ENCODE results near the gene PMEPA1. TPM values are rescaled to one million over a fixed set of nuclear protein-coding genes. Genes with fewer than 3 reads are reported as not detected.

The PMEPA1 gene
- total and polyA plus RNA-seq, 2 donors (not counting 3 experiments of a cell fraction or from before 2014, with no cell fraction given) = 31.6 to 33.2 TPM

GRCh38 chr20:57605045-57605444, 104.8 kb downstream of the PMEPA1 start:
- Histone ChIP-seq H3K27me3 (ENCODE audit: control insufficient read depth in 2 of 2, insufficient read depth in 2 of 2, low read length in 2 of 2) (no peaks in the 10 kb centered on the region), H3K27ac (ENCODE audit: insufficient read depth, low read depth, low read length) (no peak overlapping the region), H3K9me3 (replicated peaks; ENCODE audit: control insufficient read depth, insufficient read depth, low read length) (no peaks in the 10 kb centered on the region), H3K79me2 (ENCODE audit: control insufficient read depth, insufficient read depth, low read length) (no peaks in the 10 kb centered on the region), H3K4me2 (ENCODE audit: insufficient read depth, low read length) (no peak overlapping the region), H4K20me1 (replicated peaks; ENCODE audit: control insufficient read depth, extremely low read depth, insufficient read depth, low read length) (no peaks in the 10 kb centered on the region), H3K4me3 (replicated peaks in 1 of 3; ENCODE audit: insufficient read depth in 1 of 3, low read depth in 1 of 3, low read length in 3 of 3) (no peak overlapping the region), H3K9ac (replicated peaks; ENCODE audit: extremely low read depth, insufficient read depth, low read length) (no peak overlapping the region), H2AFZ (ENCODE audit: low read depth, low read length) (no peak overlapping the region), H3K9me1 (replicated peaks; ENCODE audit: control insufficient read depth, extremely low read depth, insufficient read depth, low read length) (no peaks in the 10 kb centered on the region), H3K36me3 (ENCODE audit: control insufficient read depth in 2 of 2, extremely low read depth in 1 of 2, insufficient read depth in 2 of 2, low read length in 2 of 2) (no peaks in the 10 kb centered on the region), H3K4me1 (ENCODE audit: control insufficient read depth, extremely low read depth, insufficient read depth, low read length) (no peaks in the 10 kb centered on the region)
- ChIA-PET CTCF (interaction anchor here (1.0 kb wide), 1 partner anchor 18 kb away, joined by 3 read pairs; no protein-coding TSS in a partner anchor), POLR2A (no interaction called here)
- no TSS peak for BruUV-seq (replicated peaks)
- intact Hi-C loops (cut with micrococcal nuclease) = no loop called here
- DNase-seq (ENCODE audit: low read depth, low spot score) (no peak), FAIRE-seq (no peak)
- TF ChIP-seq EZH2 (IDR thresholded peaks at IDR 0.05; ENCODE audit: borderline replicate concordance, low read depth, low read length, severe bottlenecking) = no peak
- TF ChIP-seq FOS (IDR thresholded peaks at IDR 0.05; ENCODE audit: borderline replicate concordance, insufficient read depth, low read length) = no peak
- dilution Hi-C loops (cut with MboI; ENCODE audit: extremely low pct_ligation_motif_present, low sequenced_read_pairs) = no loop called here

- Histone ChIP-seq H3K4me3 (replicated peaks in 1 of 3; ENCODE audit: insufficient read depth in 1 of 3, low read depth in 1 of 3, low read length in 3 of 3) (no peak overlapping the region), H3K9me1 (replicated peaks; ENCODE audit: control insufficient read depth, extremely low read depth, insufficient read depth, low read length) (no peaks in the 10 kb centered on the region), H3K9me3 (replicated peaks; ENCODE audit: control insufficient read depth, insufficient read depth, low read length) (no peaks in the 10 kb centered on the region), H3K27ac (ENCODE audit: insufficient read depth, low read depth, low read length) (no peak overlapping the region), H3K27me3 (ENCODE audit: control insufficient read depth in 2 of 2, insufficient read depth in 2 of 2, low read length in 2 of 2) (peaks cover 2% of the 10 kb centered on the region in 2 experiments), H3K9ac (replicated peaks; ENCODE audit: extremely low read depth, insufficient read depth, low read length) (no peak overlapping the region), H4K20me1 (replicated peaks; ENCODE audit: control insufficient read depth, extremely low read depth, insufficient read depth, low read length) (no peaks in the 10 kb centered on the region), H3K4me2 (ENCODE audit: insufficient read depth, low read length) (no peak overlapping the region), H3K36me3 (ENCODE audit: control insufficient read depth in 2 of 2, extremely low read depth in 1 of 2, insufficient read depth in 2 of 2, low read length in 2 of 2) (no peaks in the 10 kb centered on the region), H3K79me2 (ENCODE audit: control insufficient read depth, insufficient read depth, low read length) (no peaks in the 10 kb centered on the region), H3K4me1 (ENCODE audit: control insufficient read depth, extremely low read depth, insufficient read depth, low read length) (no peaks in the 10 kb centered on the region), H2AFZ (ENCODE audit: low read depth, low read length) (no peak overlapping the region)
- intact Hi-C loops (cut with micrococcal nuclease) (no loop called here), dilution Hi-C loops (cut with MboI; ENCODE audit: extremely low pct_ligation_motif_present, low sequenced_read_pairs) (no loop called here)
- TF ChIP-seq POLR2A (IDR thresholded peaks at IDR 0.05; ENCODE audit: low read depth, low read length) (no peak), GATA2 (IDR thresholded peaks at IDR 0.05; ENCODE audit: insufficient read depth, insufficient read length, low read depth, low read length) (no peak), MYC (IDR thresholded peaks at IDR 0.05; ENCODE audit: low read depth, low read length) (no peak), MAX (IDR thresholded peaks at IDR 0.05; ENCODE audit: insufficient read depth, insufficient read length) (no peak), EZH2 (IDR thresholded peaks at IDR 0.05; ENCODE audit: borderline replicate concordance, low read depth, low read length, severe bottlenecking) (no peak), FOS (IDR thresholded peaks at IDR 0.05; ENCODE audit: borderline replicate concordance, insufficient read depth, low read length) (no peak)
- ChIA-PET CTCF (no interaction called here), POLR2A (no interaction called here)
- DNase-seq (ENCODE audit: low read depth, low spot score) (no peak), FAIRE-seq (no peak)
- no TSS peak for BruUV-seq (replicated peaks)
Observed at GRCh38 chr20:57603120-57603519, 106.7 kb downstream of the PMEPA1 start.

All from endothelial cell of umbilical vein (primary cell).